ENCODE measurements around the gene SNCAIP.

Gene SNCAIP

GRCh38 chr5:122392824-122393223, 80.8 kb downstream of the SNCAIP start:
- Mint-ChIP-seq H3K4me1 (no peaks in the 10 kb centered on the region), H3K27ac (no peak overlapping the region), H3K27me3 (peaks cover 4% of the 10 kb centered on the region), H3K36me3 (no peaks in the 10 kb centered on the region), H3K9me3 (no peaks in the 10 kb centered on the region), H3K4me3 (no peak overlapping the region)

GRCh38 chr5:122394284-122394930, 82.4 kb downstream of the SNCAIP start:
- no peaks in the 10 kb centered on the region for H3K4me1 Mint-ChIP-seq
- H3K36me3 Mint-ChIP-seq, result no peaks in the 10 kb centered on the region
- no peaks in the 10 kb centered on the region for H3K9me3 Mint-ChIP-seq
- no peak overlapping the region for H3K4me3 Mint-ChIP-seq
- no peak overlapping the region for H3K27ac Mint-ChIP-seq
- peaks cover 4% of the 10 kb centered on the region for H3K27me3 Mint-ChIP-seq

GRCh38 chr5:122398016-122398415, 86.0 kb downstream of the SNCAIP start:
- H3K9me3 Mint-ChIP-seq, result no peaks in the 10 kb centered on the region
- H3K27me3 Mint-ChIP-seq, result peaks cover 4% of the 10 kb centered on the region
- H3K27ac Mint-ChIP-seq, result no peak overlapping the region
- no peak overlapping the region for H3K4me3 Mint-ChIP-seq
- H3K36me3 Mint-ChIP-seq, result no peaks in the 10 kb centered on the region
- no peaks in the 10 kb centered on the region for H3K4me1 Mint-ChIP-seq

GRCh38 chr5:122400341-122400740, 88.3 kb downstream of the SNCAIP start:
- no peaks in the 10 kb centered on the region for H3K36me3 Mint-ChIP-seq
- no peak overlapping the region for H3K4me3 Mint-ChIP-seq
- no peaks in the 10 kb centered on the region for H3K9me3 Mint-ChIP-seq
- H3K4me1 Mint-ChIP-seq, result no peaks in the 10 kb centered on the region
- no peak overlapping the region for H3K27ac Mint-ChIP-seq
- H3K27me3 Mint-ChIP-seq, result peaks cover 4% of the 10 kb centered on the region

- no peaks in the 10 kb centered on the region for H3K36me3 Mint-ChIP-seq
- H3K4me1 Mint-ChIP-seq, result no peaks in the 10 kb centered on the region
Observed at GRCh38 chr5:122400938-122401337, 88.9 kb downstream of the SNCAIP start.

GRCh38 chr5:122401976-122402725, 90.1 kb downstream of the SNCAIP start:
- no peak overlapping the region for H3K27ac Mint-ChIP-seq
- no peaks in the 10 kb centered on the region for H3K4me1 Mint-ChIP-seq
- no peaks in the 10 kb centered on the region for H3K9me3 Mint-ChIP-seq
- H3K27me3 Mint-ChIP-seq, result peaks cover 2% of the 10 kb centered on the region
- no peak overlapping the region for H3K4me3 Mint-ChIP-seq
- no peaks in the 10 kb centered on the region for H3K36me3 Mint-ChIP-seq

More at GRCh38 chr5:122400938-122401337, 88.9 kb downstream of the SNCAIP start:
- Mint-ChIP-seq H3K27ac (no peak overlapping the region), H3K4me3 (no peak overlapping the region), H3K9me3 (no peaks in the 10 kb centered on the region), H3K27me3 (peaks cover 3% of the 10 kb centered on the region)

GRCh38 chr5:122402955-122403685, 91.1 kb downstream of the SNCAIP start:
- Mint-ChIP-seq H3K4me1 (no peaks in the 10 kb centered on the region), H3K27ac (no peak overlapping the region), H3K9me3 (no peaks in the 10 kb centered on the region), H3K36me3 (no peaks in the 10 kb centered on the region), H3K4me3 (no peak overlapping the region), H3K27me3 (no peaks in the 10 kb centered on the region)

GRCh38 chr5:122404018-122404417, 92.0 kb downstream of the SNCAIP start:
- Mint-ChIP-seq H3K9me3 (no peaks in the 10 kb centered on the region), H3K36me3 (no peaks in the 10 kb centered on the region), H3K4me3 (no peak overlapping the region), H3K27me3 (no peaks in the 10 kb centered on the region), H3K27ac (no peak overlapping the region), H3K4me1 (no peaks in the 10 kb centered on the region)

GRCh38 chr5:122404653-122405362, 92.8 kb downstream of the SNCAIP start:
- Mint-ChIP-seq H3K27me3 (no peaks in the 10 kb centered on the region), H3K27ac (no peak overlapping the region), H3K36me3 (no peaks in the 10 kb centered on the region), H3K9me3 (no peaks in the 10 kb centered on the region), H3K4me1 (no peaks in the 10 kb centered on the region), H3K4me3 (no peak overlapping the region)

GRCh38 chr5:122405751-122406150, 93.7 kb downstream of the SNCAIP start:
- no peaks in the 10 kb centered on the region for H3K27me3 Mint-ChIP-seq
- no peaks in the 10 kb centered on the region for H3K9me3 Mint-ChIP-seq
- no peaks in the 10 kb centered on the region for H3K4me1 Mint-ChIP-seq
- H3K27ac Mint-ChIP-seq, result no peak overlapping the region
- no peak overlapping the region for H3K4me3 Mint-ChIP-seq
- H3K36me3 Mint-ChIP-seq, result no peaks in the 10 kb centered on the region

GRCh38 chr5:122406181-122406580, 94.1 kb downstream of the SNCAIP start:
- H3K4me1 Mint-ChIP-seq, result no peaks in the 10 kb centered on the region
- H3K27me3 Mint-ChIP-seq, result no peaks in the 10 kb centered on the region
- no peak overlapping the region for H3K27ac Mint-ChIP-seq
- H3K9me3 Mint-ChIP-seq, result no peaks in the 10 kb centered on the region
- H3K36me3 Mint-ChIP-seq, result no peaks in the 10 kb centered on the region
- H3K4me3 Mint-ChIP-seq, result no peak overlapping the region

- Mint-ChIP-seq H3K4me3 (no peak overlapping the region), H3K36me3 (no peaks in the 10 kb centered on the region), H3K27me3 (no peaks in the 10 kb centered on the region), H3K9me3 (no peaks in the 10 kb centered on the region), H3K27ac (no peak overlapping the region), H3K4me1 (no peaks in the 10 kb centered on the region)
Observed at GRCh38 chr5:122408592-122409224, 96.7 kb downstream of the SNCAIP start.

GRCh38 chr5:122412966-122413365, 100.9 kb downstream of the SNCAIP start:
- Mint-ChIP-seq H3K4me3 (no peak overlapping the region), H3K4me1 (no peaks in the 10 kb centered on the region), H3K27me3 (no peaks in the 10 kb centered on the region), H3K27ac (no peak overlapping the region), H3K9me3 (no peaks in the 10 kb centered on the region), H3K36me3 (no peaks in the 10 kb centered on the region)

GRCh38 chr5:122413722-122414121, 101.7 kb downstream of the SNCAIP start:
- Mint-ChIP-seq H3K9me3 (no peaks in the 10 kb centered on the region), H3K36me3 (no peaks in the 10 kb centered on the region), H3K4me3 (no peak overlapping the region), H3K4me1 (no peaks in the 10 kb centered on the region), H3K27ac (no peak overlapping the region), H3K27me3 (peaks cover 2% of the 10 kb centered on the region)
